K562 (cell line): ENCODE data around the gene FEV.

Experiments used
- FOXP1 ChIP-seq: sonication (generic); formaldehyde crosslinking; IDR thresholded peaks from 2 replicates; pipeline ENCODE4 v1.8.0; 2022; ENCODE audit warnings: mild to moderate bottlenecking, missing genetic modification reagents
- GATAD2B ChIP-seq: fragments of 450-650 bp; IDR thresholded peaks from 2 replicates; pipeline ENCODE4 v1.6.1; 2017; ENCODE audit warnings: mild to moderate bottlenecking, borderline replicate concordance
- MAZ ChIP-seq, 2 experiments: fragments of 450-650 bp in 1 of 2; sonication (generic) in 1 of 2; formaldehyde crosslinking; IDR thresholded peaks in 1 of 2; conservative IDR thresholded peaks in 1 of 2; 2 replicates each; pipeline versions ENCODE4 v1.4.0 to v1.5.0; 2020; ENCODE audit warnings: mild to moderate bottlenecking in 1 of 2, missing genetic modification reagents in 1 of 2
- ZFP1 ChIP-seq: fragments of 450-650 bp; formaldehyde crosslinking; IDR thresholded peaks from 2 replicates; pipeline ENCODE4 v1.4.0; 2020; ENCODE audit warnings: mild to moderate bottlenecking, mixed read lengths
- TF ChIP-seq, protein P1 (sequence below), 3 experiments: IDR thresholded peaks in 2 of 3; conservative IDR thresholded peaks in 1 of 3; 2 replicates each; pipeline ENCODE4 v1.5.1; 2011 to 2012; ENCODE audit warnings: low read length in 3 of 3, mild to moderate bottlenecking in 3 of 3, control low read depth in 2 of 3, improper control_type of control experiment in 1 of 3, inconsistent platforms in 1 of 3, low read depth in 1 of 3, mixed read lengths in 1 of 3, moderate library complexity in 1 of 3; ENCODE audit not compliant: insufficient read depth in 2 of 3
- TF ChIP-seq, protein P2 (sequence below): sonication (generic); formaldehyde crosslinking; IDR thresholded peaks from 2 replicates; pipeline ENCODE4 v1.8.1; 2023; ENCODE audit warnings: mild to moderate bottlenecking, missing genetic modification reagents
- TF ChIP-seq, protein P3 (sequence below): fragments of 450-650 bp; formaldehyde crosslinking; conservative IDR thresholded peaks from 2 replicates; pipeline ENCODE4 v1.4.0; 2022; ENCODE audit warnings: mild to moderate bottlenecking, missing genetic modification characterization
- TF ChIP-seq, protein P4 (sequence below): sonication (generic); formaldehyde crosslinking; IDR thresholded peaks from 2 replicates; pipeline ENCODE4 v1.8.1; 2023; ENCODE audit warnings: missing genetic modification reagents, mild to moderate bottlenecking, borderline replicate concordance

DNA sequence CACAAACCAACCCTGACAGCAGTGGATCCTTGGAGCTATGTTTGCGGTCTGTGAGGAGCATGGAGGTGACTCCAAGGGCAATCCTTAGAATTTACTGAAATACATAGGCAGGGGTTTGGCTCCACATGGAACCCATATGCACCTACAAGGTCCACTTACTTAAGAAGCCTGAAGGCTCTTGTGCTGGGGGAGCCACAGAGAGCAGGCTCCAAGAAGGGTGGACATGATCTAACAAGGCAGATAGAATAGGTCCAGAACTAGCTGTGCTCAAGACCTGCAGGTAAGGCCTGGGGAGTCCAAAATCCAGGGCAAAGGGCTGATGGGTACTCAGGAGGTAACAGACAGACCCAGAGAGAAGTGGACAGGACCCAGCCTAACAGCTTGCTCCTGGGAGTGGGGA, 26.7 kb downstream of the FEV start:
- TF ChIP-seq, protein P1, sequence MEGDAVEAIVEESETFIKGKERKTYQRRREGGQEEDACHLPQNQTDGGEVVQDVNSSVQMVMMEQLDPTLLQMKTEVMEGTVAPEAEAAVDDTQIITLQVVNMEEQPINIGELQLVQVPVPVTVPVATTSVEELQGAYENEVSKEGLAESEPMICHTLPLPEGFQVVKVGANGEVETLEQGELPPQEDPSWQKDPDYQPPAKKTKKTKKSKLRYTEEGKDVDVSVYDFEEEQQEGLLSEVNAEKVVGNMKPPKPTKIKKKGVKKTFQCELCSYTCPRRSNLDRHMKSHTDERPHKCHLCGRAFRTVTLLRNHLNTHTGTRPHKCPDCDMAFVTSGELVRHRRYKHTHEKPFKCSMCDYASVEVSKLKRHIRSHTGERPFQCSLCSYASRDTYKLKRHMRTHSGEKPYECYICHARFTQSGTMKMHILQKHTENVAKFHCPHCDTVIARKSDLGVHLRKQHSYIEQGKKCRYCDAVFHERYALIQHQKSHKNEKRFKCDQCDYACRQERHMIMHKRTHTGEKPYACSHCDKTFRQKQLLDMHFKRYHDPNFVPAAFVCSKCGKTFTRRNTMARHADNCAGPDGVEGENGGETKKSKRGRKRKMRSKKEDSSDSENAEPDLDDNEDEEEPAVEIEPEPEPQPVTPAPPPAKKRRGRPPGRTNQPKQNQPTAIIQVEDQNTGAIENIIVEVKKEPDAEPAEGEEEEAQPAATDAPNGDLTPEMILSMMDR (IDR thresholded peaks at IDR 0.05 in 2 of 3, conservative IDR thresholded peaks at IDR 0.05 in 1 of 3; ENCODE audit: insufficient read depth in 2 of 3, low read depth in 1 of 3, low read length in 3 of 3), result no peak
- TF ChIP-seq, protein P2, sequence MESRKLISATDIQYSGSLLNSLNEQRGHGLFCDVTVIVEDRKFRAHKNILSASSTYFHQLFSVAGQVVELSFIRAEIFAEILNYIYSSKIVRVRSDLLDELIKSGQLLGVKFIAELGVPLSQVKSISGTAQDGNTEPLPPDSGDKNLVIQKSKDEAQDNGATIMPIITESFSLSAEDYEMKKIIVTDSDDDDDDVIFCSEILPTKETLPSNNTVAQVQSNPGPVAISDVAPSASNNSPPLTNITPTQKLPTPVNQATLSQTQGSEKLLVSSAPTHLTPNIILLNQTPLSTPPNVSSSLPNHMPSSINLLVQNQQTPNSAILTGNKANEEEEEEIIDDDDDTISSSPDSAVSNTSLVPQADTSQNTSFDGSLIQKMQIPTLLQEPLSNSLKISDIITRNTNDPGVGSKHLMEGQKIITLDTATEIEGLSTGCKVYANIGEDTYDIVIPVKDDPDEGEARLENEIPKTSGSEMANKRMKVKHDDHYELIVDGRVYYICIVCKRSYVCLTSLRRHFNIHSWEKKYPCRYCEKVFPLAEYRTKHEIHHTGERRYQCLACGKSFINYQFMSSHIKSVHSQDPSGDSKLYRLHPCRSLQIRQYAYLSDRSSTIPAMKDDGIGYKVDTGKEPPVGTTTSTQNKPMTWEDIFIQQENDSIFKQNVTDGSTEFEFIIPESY (CRISPR knock-in tag), result no peak
- TF ChIP-seq, protein P3, sequence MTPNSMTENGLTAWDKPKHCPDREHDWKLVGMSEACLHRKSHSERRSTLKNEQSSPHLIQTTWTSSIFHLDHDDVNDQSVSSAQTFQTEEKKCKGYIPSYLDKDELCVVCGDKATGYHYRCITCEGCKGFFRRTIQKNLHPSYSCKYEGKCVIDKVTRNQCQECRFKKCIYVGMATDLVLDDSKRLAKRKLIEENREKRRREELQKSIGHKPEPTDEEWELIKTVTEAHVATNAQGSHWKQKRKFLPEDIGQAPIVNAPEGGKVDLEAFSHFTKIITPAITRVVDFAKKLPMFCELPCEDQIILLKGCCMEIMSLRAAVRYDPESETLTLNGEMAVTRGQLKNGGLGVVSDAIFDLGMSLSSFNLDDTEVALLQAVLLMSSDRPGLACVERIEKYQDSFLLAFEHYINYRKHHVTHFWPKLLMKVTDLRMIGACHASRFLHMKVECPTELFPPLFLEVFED, result no peak
- TF ChIP-seq ZFP1 (no peak), GATAD2B (no peak), FOXP1 (no peak), MAZ (CRISPR knock-in tag; conservative IDR thresholded peaks at IDR 0.05 in 1 of 2, IDR thresholded peaks at IDR 0.05 in 1 of 2) (no peak)
- TF ChIP-seq, protein P4, sequence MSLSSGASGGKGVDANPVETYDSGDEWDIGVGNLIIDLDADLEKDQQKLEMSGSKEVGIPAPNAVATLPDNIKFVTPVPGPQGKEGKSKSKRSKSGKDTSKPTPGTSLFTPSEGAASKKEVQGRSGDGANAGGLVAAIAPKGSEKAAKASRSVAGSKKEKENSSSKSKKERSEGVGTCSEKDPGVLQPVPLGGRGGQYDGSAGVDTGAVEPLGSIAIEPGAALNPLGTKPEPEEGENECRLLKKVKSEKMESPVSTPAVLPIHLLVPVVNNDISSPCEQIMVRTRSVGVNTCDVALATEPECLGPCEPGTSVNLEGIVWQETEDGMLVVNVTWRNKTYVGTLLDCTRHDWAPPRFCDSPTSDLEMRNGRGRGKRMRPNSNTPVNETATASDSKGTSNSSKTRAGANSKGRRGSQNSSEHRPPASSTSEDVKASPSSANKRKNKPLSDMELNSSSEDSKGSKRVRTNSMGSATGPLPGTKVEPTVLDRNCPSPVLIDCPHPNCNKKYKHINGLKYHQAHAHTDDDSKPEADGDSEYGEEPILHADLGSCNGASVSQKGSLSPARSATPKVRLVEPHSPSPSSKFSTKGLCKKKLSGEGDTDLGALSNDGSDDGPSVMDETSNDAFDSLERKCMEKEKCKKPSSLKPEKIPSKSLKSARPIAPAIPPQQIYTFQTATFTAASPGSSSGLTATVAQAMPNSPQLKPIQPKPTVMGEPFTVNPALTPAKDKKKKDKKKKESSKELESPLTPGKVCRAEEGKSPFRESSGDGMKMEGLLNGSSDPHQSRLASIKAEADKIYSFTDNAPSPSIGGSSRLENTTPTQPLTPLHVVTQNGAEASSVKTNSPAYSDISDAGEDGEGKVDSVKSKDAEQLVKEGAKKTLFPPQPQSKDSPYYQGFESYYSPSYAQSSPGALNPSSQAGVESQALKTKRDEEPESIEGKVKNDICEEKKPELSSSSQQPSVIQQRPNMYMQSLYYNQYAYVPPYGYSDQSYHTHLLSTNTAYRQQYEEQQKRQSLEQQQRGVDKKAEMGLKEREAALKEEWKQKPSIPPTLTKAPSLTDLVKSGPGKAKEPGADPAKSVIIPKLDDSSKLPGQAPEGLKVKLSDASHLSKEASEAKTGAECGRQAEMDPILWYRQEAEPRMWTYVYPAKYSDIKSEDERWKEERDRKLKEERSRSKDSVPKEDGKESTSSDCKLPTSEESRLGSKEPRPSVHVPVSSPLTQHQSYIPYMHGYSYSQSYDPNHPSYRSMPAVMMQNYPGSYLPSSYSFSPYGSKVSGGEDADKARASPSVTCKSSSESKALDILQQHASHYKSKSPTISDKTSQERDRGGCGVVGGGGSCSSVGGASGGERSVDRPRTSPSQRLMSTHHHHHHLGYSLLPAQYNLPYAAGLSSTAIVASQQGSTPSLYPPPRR, result no peak
